ENCODE results near the gene FBXO4.

- TF ChIP-seq EZH2 (IDR thresholded peaks at IDR 0.05; ENCODE audit: low read length): no peak
- no peak for TF ChIP-seq CTCF (optimal IDR thresholded peaks at IDR 0.05 in 1 of 3, IDR thresholded peaks at IDR 0.05 in 1 of 3, conservative IDR thresholded peaks at IDR 0.05 in 1 of 3; ENCODE audit: extremely low read depth in 1 of 3, insufficient read depth in 2 of 3, low read length in 3 of 3)
Observed at GRCh38 chr5:41961736-41962135, 36.7 kb downstream of the FBXO4 start.
